ENCODE data around the gene ABCB10.
A peak's percentile ranks its signal among the peaks of the same experiment; 100 is the strongest.
"Not testable (repeated sequence)": the region's sequence is repeated elsewhere in the genome, so short reads cannot be mapped to it uniquely, and the experiment has no call there.

The ABCB10 gene

GRCh38 chr1:229531326-229531725 is 27.2 kb downstream of the ABCB10 start:
- no peak for DNase-seq

- no peak for DNase-seq
These were observed 28.9 kb downstream of the ABCB10 start for GRCh38 chr1:229529639-229530038.

GRCh38 chr1:229526695-229527094 is 31.8 kb downstream of the ABCB10 start:
- no peak for DNase-seq

- no peak for DNase-seq
These were observed 35.5 kb downstream of the ABCB10 start for GRCh38 chr1:229523052-229523451.

- peak; percentile 63 to 80 for DNase-seq
These were observed 43.8 kb downstream of the ABCB10 start for GRCh38 chr1:229514578-229515275.

- not testable (repeated sequence) for DNase-seq
These were observed 46.9 kb downstream of the ABCB10 start for GRCh38 chr1:229511625-229512024.

- DNase-seq = not testable (repeated sequence)
These were observed 47.3 kb downstream of the ABCB10 start for GRCh38 chr1:229511201-229511600.

- no peak for DNase-seq
These were observed 48.9 kb downstream of the ABCB10 start for GRCh38 chr1:229509576-229509975.

GRCh38 chr1:229508823-229509337 is 49.6 kb downstream of the ABCB10 start:
- peak in 1 of 2 donors; percentile 7 for DNase-seq

GRCh38 chr1:229507951-229508822 is 50.3 kb downstream of the ABCB10 start, which contains the start of gene NUP133:
NUP133 (minus strand) TSS chr1:229508341; CDS start chr1:229508249, 92 bp downstream.
- peak; percentile 96 to 97 for DNase-seq

- no peak for DNase-seq
These were observed 51.0 kb downstream of the ABCB10 start for GRCh38 chr1:229507502-229507901.

- no peak for DNase-seq
These were observed 51.9 kb downstream of the ABCB10 start for GRCh38 chr1:229506633-229507032.

- DNase-seq = no peak
These were observed 62.7 kb downstream of the ABCB10 start for GRCh38 chr1:229495782-229496181.

- DNase-seq = no peak
These were observed 71.3 kb downstream of the ABCB10 start for GRCh38 chr1:229487181-229487580.

GRCh38 chr1:229485318-229485717 is 73.2 kb downstream of the ABCB10 start:
- DNase-seq = no peak

GRCh38 chr1:229482511-229482910 is 76.0 kb downstream of the ABCB10 start:
- DNase-seq = no peak

- peak; percentile 5 to 11 for DNase-seq
These were observed 78.0 kb downstream of the ABCB10 start for GRCh38 chr1:229480495-229480894.

- DNase-seq = peak in 1 of 2 donors; percentile 26
These were observed 78.7 kb downstream of the ABCB10 start for GRCh38 chr1:229479660-229480399.

- DNase-seq = no peak
These were observed 79.7 kb downstream of the ABCB10 start for GRCh38 chr1:229478852-229479251.

- DNase-seq = not testable (repeated sequence)
These were observed 82.6 kb downstream of the ABCB10 start for GRCh38 chr1:229475859-229476258.

GRCh38 chr1:229474509-229474908 is 84.0 kb downstream of the ABCB10 start:
- DNase-seq = no peak

GRCh38 chr1:229471175-229471574 is 87.3 kb downstream of the ABCB10 start:
- DNase-seq = no peak
